Right lobe of liver (tissue), 6 donors: Measurements from ENCODE around the gene PTPRU. TPM values are rescaled to one million over a fixed set of nuclear protein-coding genes. Genes with fewer than 3 reads are reported as not detected.

Experiments
- ATAC-seq, 4 donors: fragments of 200-7000 bp; cut with Tn5 transposase; one replicate each; pipeline ENCODE4 v1.9.1; 2020; ENCODE audit warnings: mild to moderate bottlenecking in 4 of 4, moderate library complexity in 4 of 4
- DNase-seq, 3 donors: peaks; one replicate each; pipeline ENCODE4 v3.0.0-alpha.2; 2020
- H3K27ac ChIP-seq, 3 donors: fragments of 200-600 bp; one replicate each; pipeline ENCODE4 v1.8.0; 2022
- H3K27me3 ChIP-seq, 2 donors: fragments of 200-600 bp; one replicate each; pipeline ENCODE4 v1.8.0; 2022
- H3K36me3 ChIP-seq, 4 donors: fragments of 200-600 bp; sonication (generic) in 1 of 4; one replicate each; pipeline versions ENCODE4 v1.5.1 to v1.8.0; 2017 to 2022; ENCODE audit warnings: control low read depth in 1 of 4
- H3K4me1 ChIP-seq, 4 donors: fragments of 200-600 bp; sonication (generic) in 1 of 4; one replicate each; pipeline versions ENCODE4 v1.5.1 to v1.8.0; 2017 to 2022; ENCODE audit warnings: control low read depth in 1 of 4
- H3K4me3 ChIP-seq, 3 donors: fragments of 200-600 bp; one replicate each; pipeline ENCODE4 v1.8.0; 2022
- H3K9me3 ChIP-seq, 4 donors: fragments of 200-600 bp; sonication (generic) in 1 of 4; one replicate each; pipeline versions ENCODE4 v1.5.1 to v1.8.0; 2017 to 2022; ENCODE audit warnings: control low read depth in 1 of 4
- POLR2A ChIP-seq: fragments of 450-650 bp; IDR thresholded peaks from one replicate; pipeline ENCODE4 v1.6.1; 2017; ENCODE audit warnings: antibody characterized with exemption, mild to moderate bottlenecking
- WGBS: methylation state at CpG from one replicate; pipeline ENCODE4 v1.1.6; 2018; ENCODE audit warnings: low coverage, low lambda C conversion rate; ENCODE audit not compliant: insufficient coverage; ENCODE audit errors: missing lambda C conversion rate; 5-methylcytosine and 5-hydroxymethylcytosine counted together
- intact Hi-C, 2 donors: fragments of 100-400 bp; cut with DNase I; formaldehyde crosslinking; loops; one replicate each; pipeline versions ENCODE4 v1.11.2 to v1.14.1; 2022
- total RNA-seq, 6 experiments: library from RNA; depleted of rRNA in 2 of 6; stranded (reverse); fragments of >200 nt in 2 of 6; fragmentation: NEBNext Ultra II Directional in 3 of 6; extraction: Animal tissue kit (Norgen Biotek cat#: 25700) in 3 of 6; gene quantifications; one replicate each; pipeline versions ENCODE4 v1.1.0 to v1.2.4, GENCODE V29; 2016 to 2023
- TF ChIP-seq, protein P1 (sequence below), 4 donors: fragments of 200-600 bp in 3 of 4; fragments of 450-650 bp in 1 of 4; IDR thresholded peaks; one replicate each; pipeline versions ENCODE4 v1.5.1 to v1.8.0; 2016 to 2022; ENCODE audit warnings: antibody characterized with exemption in 4 of 4, mild to moderate bottlenecking in 2 of 4
- donor health status: DM: no; HTN: yes; CAD: no.
- donor health status: DM: no; HTN: no; CAD: no.
- donor health status: DM: no; HTN: no; CAD: no.
- donor health status: DM: no; HTN: yes; CAD: no.
- donor health status: DM: no; HTN: yes; CAD: no.

Gene PTPRU
- total RNA-seq, 6 experiments from 2014 or later = 4.8 to 22.3 (median 14.5) TPM

DNA sequence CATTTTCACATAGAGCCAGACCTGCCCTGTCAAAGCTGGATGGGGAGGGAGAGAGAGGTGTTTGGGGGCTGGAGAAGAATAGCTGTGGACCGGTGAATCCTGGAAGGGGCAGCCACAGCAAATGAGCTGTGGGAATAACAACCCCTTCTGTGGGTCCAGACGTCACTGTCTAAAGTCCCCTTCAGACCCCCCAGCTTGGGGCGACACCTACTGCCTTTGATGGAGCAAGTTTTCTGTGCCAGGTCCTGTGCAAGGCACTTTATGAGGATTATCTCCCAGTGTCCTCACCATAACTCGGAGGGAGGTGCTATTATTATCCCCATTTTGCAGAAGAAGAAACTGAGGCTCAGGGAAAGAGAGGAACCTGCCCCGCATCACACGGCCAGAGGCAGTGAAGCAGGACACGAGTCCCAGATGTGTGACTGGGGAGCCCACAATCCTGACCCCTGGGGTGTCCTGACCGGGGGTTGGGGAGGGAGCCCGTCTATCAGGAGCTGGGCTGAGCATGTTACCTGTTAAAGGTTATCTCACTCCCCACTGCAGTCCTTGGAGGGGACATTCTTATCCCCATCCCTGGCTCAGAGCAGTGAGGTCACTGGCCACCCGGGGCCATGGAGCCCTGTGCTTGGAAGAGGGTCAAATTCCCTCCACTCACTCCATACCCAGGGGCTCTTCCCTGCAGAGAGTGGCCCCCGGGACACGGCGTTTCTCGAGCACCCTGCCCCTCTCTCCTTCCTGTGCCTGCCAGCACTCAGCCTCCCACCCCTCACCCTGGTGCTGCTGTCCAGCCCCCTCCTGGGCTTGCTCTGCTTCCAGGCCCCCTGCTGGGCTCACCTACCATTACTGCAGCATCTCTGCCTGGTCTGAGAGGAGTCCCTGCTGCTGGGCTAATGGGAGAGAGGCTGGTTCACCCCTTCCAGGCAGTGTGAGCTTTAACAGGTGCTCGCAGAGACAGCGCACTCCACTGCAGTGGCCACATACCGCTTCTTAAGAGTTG lies 132.9 kb downstream of the PTPRU start:
- H3K27me3 ChIP-seq = no peaks in the 10 kb centered on the region
- H3K9me3 ChIP-seq = no peaks in the 10 kb centered on the region
- TF ChIP-seq POLR2A = no peak
- TF ChIP-seq, protein P1, sequence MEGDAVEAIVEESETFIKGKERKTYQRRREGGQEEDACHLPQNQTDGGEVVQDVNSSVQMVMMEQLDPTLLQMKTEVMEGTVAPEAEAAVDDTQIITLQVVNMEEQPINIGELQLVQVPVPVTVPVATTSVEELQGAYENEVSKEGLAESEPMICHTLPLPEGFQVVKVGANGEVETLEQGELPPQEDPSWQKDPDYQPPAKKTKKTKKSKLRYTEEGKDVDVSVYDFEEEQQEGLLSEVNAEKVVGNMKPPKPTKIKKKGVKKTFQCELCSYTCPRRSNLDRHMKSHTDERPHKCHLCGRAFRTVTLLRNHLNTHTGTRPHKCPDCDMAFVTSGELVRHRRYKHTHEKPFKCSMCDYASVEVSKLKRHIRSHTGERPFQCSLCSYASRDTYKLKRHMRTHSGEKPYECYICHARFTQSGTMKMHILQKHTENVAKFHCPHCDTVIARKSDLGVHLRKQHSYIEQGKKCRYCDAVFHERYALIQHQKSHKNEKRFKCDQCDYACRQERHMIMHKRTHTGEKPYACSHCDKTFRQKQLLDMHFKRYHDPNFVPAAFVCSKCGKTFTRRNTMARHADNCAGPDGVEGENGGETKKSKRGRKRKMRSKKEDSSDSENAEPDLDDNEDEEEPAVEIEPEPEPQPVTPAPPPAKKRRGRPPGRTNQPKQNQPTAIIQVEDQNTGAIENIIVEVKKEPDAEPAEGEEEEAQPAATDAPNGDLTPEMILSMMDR (IDR thresholded peaks at IDR 0.05) = no peak
- DNase-seq (peak in 1 of 3 donors; percentile 24), ATAC-seq (peak in 1 of 4 donors; percentile 10)
- H3K27ac ChIP-seq = no peak overlapping the region
- H3K4me3 ChIP-seq = no peak overlapping the region
- intact Hi-C loops = no loop called here
- no peaks in the 10 kb centered on the region for H3K36me3 ChIP-seq
- WGBS = 59% methylated on average over 4 of the region's 17 CpGs
- no peaks in the 10 kb centered on the region for H3K4me1 ChIP-seq

DNA sequence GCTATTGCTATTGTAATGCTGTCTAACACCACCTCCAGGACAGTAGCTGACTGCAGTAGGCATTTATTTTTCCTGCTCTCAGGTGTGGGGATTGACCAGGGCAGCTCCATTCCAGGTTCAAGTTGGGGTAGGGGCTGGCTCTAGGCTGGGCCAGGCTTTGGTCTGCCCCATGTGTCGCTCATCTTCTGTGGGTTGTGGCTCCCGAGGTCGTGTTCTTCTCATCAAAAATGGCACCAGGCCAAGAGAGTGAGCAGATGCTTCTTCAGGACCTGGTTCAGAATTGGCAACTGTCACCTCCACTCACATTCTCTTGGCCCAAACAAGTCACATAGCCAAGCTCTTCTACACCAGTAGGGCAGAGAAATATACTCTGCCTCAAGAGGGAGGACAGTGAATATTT lies 133.7 kb downstream of the PTPRU start:
- H3K36me3 ChIP-seq = no peaks in the 10 kb centered on the region
- H3K27me3 ChIP-seq = no peaks in the 10 kb centered on the region
- no peak overlapping the region for H3K27ac ChIP-seq
- DNase-seq (peak in 1 of 3 donors; percentile 8), ATAC-seq (peak in 1 of 4 donors; percentile 9)
- intact Hi-C loops = no loop called here
- H3K4me1 ChIP-seq = no peaks in the 10 kb centered on the region
- no peaks in the 10 kb centered on the region for H3K9me3 ChIP-seq
- no peak overlapping the region for H3K4me3 ChIP-seq
- TF ChIP-seq, protein P1 (IDR thresholded peaks at IDR 0.05) = no peak
- no peak for TF ChIP-seq POLR2A
- WGBS = 42% methylated on average over 3 of the region's 3 CpGs

GRCh38 chr1:29371332-29371731 lies 135.0 kb downstream of the PTPRU start:
- WGBS = 65% methylated on average over 4 of the region's 5 CpGs
- DNase-seq (no peak), ATAC-seq (no peak)
- intact Hi-C loops = no loop called here
- Histone ChIP-seq H3K27me3 (no peaks in the 10 kb centered on the region), H3K4me1 (no peaks in the 10 kb centered on the region), H3K36me3 (no peaks in the 10 kb centered on the region), H3K9me3 (no peaks in the 10 kb centered on the region), H3K27ac (no peak overlapping the region), H3K4me3 (no peak overlapping the region)
- TF ChIP-seq, protein P1 (IDR thresholded peaks at IDR 0.05) = no peak
- no peak for TF ChIP-seq POLR2A

DNA sequence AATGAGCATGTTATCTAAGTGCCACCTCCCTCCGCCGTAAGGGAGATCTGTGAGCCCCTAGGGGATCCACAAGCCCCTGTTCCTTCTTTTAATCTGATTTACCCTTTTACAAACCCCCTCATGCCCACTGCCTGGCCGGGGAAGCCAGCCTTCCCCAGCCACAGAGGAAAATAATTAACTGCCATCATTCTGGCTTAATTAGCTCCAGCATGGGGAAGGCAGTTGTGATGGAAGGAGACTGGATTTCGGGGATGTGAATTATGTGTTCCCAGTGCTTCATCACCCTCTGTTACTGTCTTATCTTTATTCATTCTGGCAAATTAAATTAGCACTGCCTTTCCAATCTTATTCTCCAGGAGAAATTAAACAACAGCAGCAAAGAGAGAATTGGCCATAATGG lies 135.8 kb downstream of the PTPRU start:
- Histone ChIP-seq H3K36me3 (no peaks in the 10 kb centered on the region), H3K27ac (no peak overlapping the region), H3K4me1 (no peaks in the 10 kb centered on the region), H3K9me3 (no peaks in the 10 kb centered on the region), H3K27me3 (no peaks in the 10 kb centered on the region), H3K4me3 (no peak overlapping the region)
- intact Hi-C loops = no loop called here
- ATAC-seq (no peak), DNase-seq (no peak)
- TF ChIP-seq POLR2A = no peak
- TF ChIP-seq, protein P1 (IDR thresholded peaks at IDR 0.05) = no peak
- 44% methylated on average over 4 of the region's 4 CpGs for WGBS

Other genes with a start within 250 kb of the PTPRU start
- gene TMEM200B, start 112.6 kb upstream of the PTPRU start, total RNA-seq = 1 to 10 TPM in 4 of 6 experiments, under 1 TPM in 2; 0.83 to 4.5 (median 1.4) TPM
- gene SRSF4, start 54.6 kb upstream of the PTPRU start, total RNA-seq = 10 to 100 TPM; 25.6 to 42.1 (median 33.0) TPM
- 10 to 100 TPM; 13.1 to 22.1 (median 15.7) TPM for gene MECR, start 5.6 kb upstream of the PTPRU start, total RNA-seq